HepG2 (cell line): ENCODE data around the gene LMAN2L. TPM values are rescaled to one million over a fixed set of nuclear protein-coding genes. Genes with fewer than 3 reads are reported as not detected.
A peak's percentile ranks its signal among the peaks of the same experiment; 100 is the strongest.

Experiments
- ATAC-seq: fragments of 200-7000 bp; cut with Tn5 transposase; 3 replicates; pipeline ENCODE4 v1.9.1; 2020; ENCODE audit warnings: mild to moderate bottlenecking, moderate library complexity
- BruUV-seq: library from RNA; stranded (reverse); fragments of 400-500 nt; replicated peaks from 2 replicates; lab custom pipeline; 2021; lab: Mats Ljungman, UMichigan
- CTCF ChIA-PET: fragments of 300-600 bp; formaldehyde crosslinking; extraction: SDS; loops from one replicate; lab custom pipeline; 2021; ENCODE audit warnings: low total read pairs, inconsistent platforms, low intra/inter-chr PET ratio; lab: Yijun Ruan, JAX
- POLR2A ChIA-PET: fragments of 350-600 bp; sonication (Branson Sonifier 250); formaldehyde crosslinking; loops from one replicate; lab custom pipeline; 2020; ENCODE audit warnings: antibody characterized with exemption, inconsistent platforms; lab: Yijun Ruan, JAX
- DNase-seq: peaks from one replicate; pipeline ENCODE4 v3.0.0-alpha.2; 2015; ENCODE audit warnings: low spot score
- FAIRE-seq: peaks from 3 replicates; lab custom pipeline; 2011; peaks lifted over from hg19 to GRCh38; lab: Jason Lieb, UNC
- H2AFZ ChIP-seq: one replicate; pipeline ENCODE4 v1.6.1; 2011; ENCODE audit warnings: low read length, inconsistent platforms
- H3K27ac ChIP-seq: fragments of 300-600 bp; 3 replicates; pipeline ENCODE4 v1.8.0; 2011; ENCODE audit warnings: mixed run types, mild to moderate bottlenecking, mixed read lengths, low read length, inconsistent platforms; ENCODE audit not compliant: insufficient read depth; ENCODE audit errors: extremely low read length
- H3K27me3 ChIP-seq, 2 experiments: fragments of 200-600 bp in 1 of 2; 2 replicates in 1 of 2; 3 replicates in 1 of 2; pipeline versions ENCODE4 v1.6.0 to v1.8.0; 2011; ENCODE audit warnings: low read length in 2 of 2, mild to moderate bottlenecking in 2 of 2, moderate library complexity in 2 of 2, inconsistent platforms in 1 of 2; ENCODE audit not compliant: insufficient read depth in 2 of 2, control insufficient read depth in 1 of 2
- H3K36me3 ChIP-seq, 2 experiments: fragments of 200-600 bp in 1 of 2; replicated peaks in 1 of 2; 2 replicates in 1 of 2; 3 replicates in 1 of 2; pipeline versions ENCODE4 v1.5.1 to v1.8.0; 2011; ENCODE audit warnings: low read length in 2 of 2, inconsistent platforms in 1 of 2; ENCODE audit not compliant: insufficient read depth in 2 of 2, control insufficient read depth in 1 of 2
- H3K4me1 ChIP-seq: 2 replicates; pipeline ENCODE4 v1.5.1; 2012; ENCODE audit warnings: low read length, inconsistent platforms; ENCODE audit not compliant: insufficient read depth
- H3K4me2 ChIP-seq: 2 replicates; pipeline ENCODE4 v1.6.0; 2011; ENCODE audit warnings: low read depth, low read length, inconsistent platforms
- H3K4me3 ChIP-seq, 3 experiments: fragments of 200-600 bp in 1 of 3; sonication (generic), shearing (Covaris generic) in 1 of 3; replicated peaks in 1 of 3; 2 replicates each; pipeline ENCODE4 v1.5.1; 2011 to 2016; ENCODE audit warnings: low read length in 3 of 3, inconsistent platforms in 2 of 3, low read depth in 2 of 3, mild to moderate bottlenecking in 2 of 3, control low read depth in 1 of 3, mixed read lengths in 1 of 3; ENCODE audit not compliant: insufficient read depth in 1 of 3
- H3K79me2 ChIP-seq: one replicate; pipeline ENCODE4 v1.6.1; 2011; ENCODE audit warnings: low read length, inconsistent platforms; ENCODE audit not compliant: insufficient read depth
- H3K9ac ChIP-seq: 2 replicates; pipeline ENCODE4 v1.6.0; 2011; ENCODE audit warnings: mild to moderate bottlenecking, low read depth, low read length, inconsistent platforms; ENCODE audit not compliant: insufficient read depth
- H3K9me3 ChIP-seq: 2 replicates; pipeline ENCODE4 v1.5.1; 2012; ENCODE audit warnings: mild to moderate bottlenecking, low read length
- H4K20me1 ChIP-seq: 2 replicates; pipeline ENCODE4 v1.6.0; 2011; ENCODE audit warnings: inconsistent platforms, mild to moderate bottlenecking, low read length, moderate library complexity; ENCODE audit not compliant: insufficient read depth
- ERF ChIP-seq: IDR thresholded peaks from 2 replicates; pipeline ENCODE4 v1.6.1; 2018; ENCODE audit warnings: missing biosample characterization, missing genetic modification reagents
- MAF1 ChIP-seq: sonication (generic); formaldehyde crosslinking; IDR thresholded peaks from 2 replicates; pipeline ENCODE4 v1.5.0; 2020; ENCODE audit warnings: missing genetic modification reagents, borderline replicate concordance
- MED13 ChIP-seq: sonication (generic); formaldehyde crosslinking; IDR thresholded peaks from 2 replicates; pipeline ENCODE4 v1.5.0; 2020; ENCODE audit warnings: missing genetic modification reagents
- NRL ChIP-seq: sonication (generic); formaldehyde crosslinking; IDR thresholded peaks from 2 replicates; pipeline ENCODE4 v1.5.0; 2020; ENCODE audit warnings: missing genetic modification reagents, mild to moderate bottlenecking, moderate library complexity, borderline replicate concordance
- TAF1 ChIP-seq: sonication (generic); formaldehyde crosslinking; IDR thresholded peaks from 2 replicates; pipeline ENCODE4 v1.4.0; 2020; ENCODE audit warnings: missing genetic modification reagents
- WIZ ChIP-seq: sonication (generic); formaldehyde crosslinking; IDR thresholded peaks from 2 replicates; pipeline ENCODE4 v1.5.1; 2020; ENCODE audit warnings: mild to moderate bottlenecking, missing genetic modification reagents
- ZBTB37 ChIP-seq: sonication (generic); formaldehyde crosslinking; IDR thresholded peaks from 2 replicates; pipeline ENCODE4 v1.4.0; 2020; ENCODE audit warnings: mild to moderate bottlenecking, missing genetic modification reagents
- ZNF367 ChIP-seq: sonication (generic); formaldehyde crosslinking; IDR thresholded peaks from 2 replicates; pipeline ENCODE4 v1.4.0; 2020; ENCODE audit warnings: missing genetic modification reagents, borderline replicate concordance
- ZNF513 ChIP-seq: sonication (generic); formaldehyde crosslinking; conservative IDR thresholded peaks from 2 replicates; pipeline ENCODE4 v1.5.0; 2020; ENCODE audit warnings: missing genetic modification reagents
- WGBS: methylation state at CpG from one replicate; pipeline ENCODE4 v1.1.6; 2017; ENCODE audit warnings: low lambda C conversion rate; 5-methylcytosine and 5-hydroxymethylcytosine counted together
- in situ Hi-C: cut with HindIII; loops from 2 replicates; pipeline ENCODE4 v1.10.0; 2017; ENCODE audit warnings: low pct_unique_long_range_greater_than_20kb; ENCODE audit not compliant: extremely low pct_ligation_motif_present
- intact Hi-C: fragments of 100-400 bp; cut with micrococcal nuclease; formaldehyde crosslinking; loops from one replicate; pipeline ENCODE4 v1.10.0; 2022; ENCODE audit not compliant: unreplicated experiment
- polyA plus RNA-seq, 8 experiments: library from polyadenylated mRNA; depleted of rRNA in 3 of 8; stranded (reverse) in 7 of 8; unstranded in 1 of 8; fragments of >200 nt; fragmentation: Illumina TruSeq in 4 of 8; extraction: Trizol in 4 of 8; gene quantifications; 2 replicates each; pipeline versions ENCODE4 v1.2.1 to v1.2.3, GENCODE V29; 2011 to 2016; ENCODE audit warnings: low read depth in 4 of 8, missing spikeins in 1 of 8, mixed read lengths in 1 of 8; ENCODE audit not compliant: insufficient read depth in 1 of 8
- total RNA-seq, 5 experiments: library from RNA; depleted of rRNA; stranded (reverse); fragments of >200 nt; fragmentation: Illumina TruSeq; extraction: Trizol; gene quantifications; 2 replicates each; pipeline ENCODE4 v1.2.3, GENCODE V29; 2016; ENCODE audit warnings: low read depth in 1 of 5
- TF ChIP-seq, protein P1 (sequence below): sonication (generic); formaldehyde crosslinking; IDR thresholded peaks from 2 replicates; pipeline ENCODE4 v1.4.0; 2020; ENCODE audit warnings: mild to moderate bottlenecking, low read depth, missing genetic modification reagents
- TF ChIP-seq, protein P2 (sequence below): IDR thresholded peaks from 2 replicates; pipeline ENCODE4 v1.4.0; 2020; ENCODE audit warnings: mild to moderate bottlenecking, missing genetic modification reagents

LMAN2L gene
- total and polyA plus RNA-seq, 2 of the 13 experiments (the other 11 are each of a cell fraction or from before 2014, with no cell fraction given): 39.1 to 57.9 TPM

DNA sequence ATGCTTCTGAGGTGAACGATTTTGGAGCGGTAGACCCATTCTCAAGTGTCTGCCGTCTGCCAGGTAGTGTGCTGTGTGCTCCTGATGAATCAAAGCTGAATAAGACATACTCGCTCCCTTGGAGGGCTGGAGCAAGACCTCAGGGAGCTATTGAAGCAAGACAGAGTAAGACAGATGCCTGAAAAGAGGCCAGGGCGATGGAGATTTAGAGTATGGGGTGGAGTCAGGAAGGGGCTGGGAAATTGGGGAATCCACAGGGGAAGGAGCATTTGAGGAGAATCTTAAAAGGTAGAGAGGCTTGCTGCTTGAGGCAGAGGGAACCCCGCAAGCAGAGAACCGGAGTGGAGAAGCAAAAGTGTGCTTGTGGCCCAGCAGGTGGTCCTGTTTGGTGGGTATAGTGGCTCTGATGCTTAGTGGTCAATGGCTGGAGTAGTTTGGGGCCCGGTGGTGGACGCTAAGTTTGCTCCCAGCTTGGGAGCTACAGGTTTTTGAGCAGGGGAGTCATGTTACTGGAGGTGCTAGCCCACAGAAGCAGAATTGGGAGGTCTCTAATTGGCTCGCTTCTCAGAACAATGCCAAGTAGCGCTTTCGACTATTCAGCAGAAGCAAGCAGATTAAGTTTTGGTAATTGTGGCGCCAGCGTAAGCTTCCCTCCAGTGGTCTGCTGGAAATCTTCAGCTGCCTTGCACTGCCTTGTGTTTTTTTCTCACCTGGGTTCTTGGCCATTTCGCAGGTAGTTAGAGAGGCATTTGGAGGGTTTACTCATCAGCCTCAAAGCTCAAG is 22.9 kb upstream of the LMAN2L start (continued):
- TF ChIP-seq ZNF513 (CRISPR knock-in tag): no peak
- no peak for TF ChIP-seq ZBTB37 (CRISPR knock-in tag)
- 0 out of 2 replicates have a peak, but pooled peaks have one; percentile 7 for TF ChIP-seq WIZ (CRISPR knock-in tag)
- TF ChIP-seq TAF1 (CRISPR knock-in tag): 0 out of 2 replicates have a peak, but pooled peaks have one; percentile 1

- H3K4me2 ChIP-seq: peak overlapping the region; percentile 100
- H3K27me3 ChIP-seq: peaks cover under 1 to 12% of the 10 kb centered on the region in 2 experiments; a peak in 3 of 5 replicates
- peak; percentile 33 for DNase-seq
- ATAC-seq: peak; percentile 20
- no peaks in the 10 kb centered on the region for H3K9me3 ChIP-seq
- H2AFZ ChIP-seq: peak overlapping the region; percentile 75
- BruUV-seq: no TSS peak
- in situ Hi-C loops (no loop called here), intact Hi-C loops (loop anchor here (5.0 to 10.0 kb wide), 5 partner anchors 56 to 224 kb away; partner anchors contain the start of genes ARID5A and CNNM3)
- H4K20me1 ChIP-seq: no peaks in the 10 kb centered on the region; the same call in 1 of the 2 replicates
- H3K27ac ChIP-seq: peak overlapping the region; percentile 39
- 59% methylated on average over 20 of the region's 59 CpGs for WGBS
- H3K36me3 ChIP-seq: no peaks in the 10 kb centered on the region
- ChIA-PET CTCF (interaction anchor here (0.9 to 1.0 kb wide), 2 partner anchors 156 to 211 kb away, joined by 3 read pairs; no protein-coding TSS in a partner anchor), POLR2A (interaction anchor here (0.6 to 2.7 kb wide), 20 partner anchors 8 to 229 kb away, joined by 3 to 11 read pairs (median 4); partner anchors contain the start of genes ANKRD39, CNNM3 and LMAN2L)
- peak overlapping the region; percentile 84 for H3K9ac ChIP-seq
- FAIRE-seq: no peak
- peaks cover 70% of the 10 kb centered on the region for H3K4me1 ChIP-seq
- H3K79me2 ChIP-seq: peaks cover 22% of the 10 kb centered on the region
- H3K4me3 ChIP-seq: peak overlapping the region; percentile 59 to 94 (median 77)
- 0 out of 2 replicates have a peak, but pooled peaks have one; percentile 47 for TF ChIP-seq NRL
- TF ChIP-seq, protein P1, sequence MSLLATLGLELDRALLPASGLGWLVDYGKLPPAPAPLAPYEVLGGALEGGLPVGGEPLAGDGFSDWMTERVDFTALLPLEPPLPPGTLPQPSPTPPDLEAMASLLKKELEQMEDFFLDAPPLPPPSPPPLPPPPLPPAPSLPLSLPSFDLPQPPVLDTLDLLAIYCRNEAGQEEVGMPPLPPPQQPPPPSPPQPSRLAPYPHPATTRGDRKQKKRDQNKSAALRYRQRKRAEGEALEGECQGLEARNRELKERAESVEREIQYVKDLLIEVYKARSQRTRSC: 0 out of 2 replicates have a peak, but pooled peaks have one; percentile 35
- peak; percentile 52 for TF ChIP-seq ERF
- TF ChIP-seq, protein P2, sequence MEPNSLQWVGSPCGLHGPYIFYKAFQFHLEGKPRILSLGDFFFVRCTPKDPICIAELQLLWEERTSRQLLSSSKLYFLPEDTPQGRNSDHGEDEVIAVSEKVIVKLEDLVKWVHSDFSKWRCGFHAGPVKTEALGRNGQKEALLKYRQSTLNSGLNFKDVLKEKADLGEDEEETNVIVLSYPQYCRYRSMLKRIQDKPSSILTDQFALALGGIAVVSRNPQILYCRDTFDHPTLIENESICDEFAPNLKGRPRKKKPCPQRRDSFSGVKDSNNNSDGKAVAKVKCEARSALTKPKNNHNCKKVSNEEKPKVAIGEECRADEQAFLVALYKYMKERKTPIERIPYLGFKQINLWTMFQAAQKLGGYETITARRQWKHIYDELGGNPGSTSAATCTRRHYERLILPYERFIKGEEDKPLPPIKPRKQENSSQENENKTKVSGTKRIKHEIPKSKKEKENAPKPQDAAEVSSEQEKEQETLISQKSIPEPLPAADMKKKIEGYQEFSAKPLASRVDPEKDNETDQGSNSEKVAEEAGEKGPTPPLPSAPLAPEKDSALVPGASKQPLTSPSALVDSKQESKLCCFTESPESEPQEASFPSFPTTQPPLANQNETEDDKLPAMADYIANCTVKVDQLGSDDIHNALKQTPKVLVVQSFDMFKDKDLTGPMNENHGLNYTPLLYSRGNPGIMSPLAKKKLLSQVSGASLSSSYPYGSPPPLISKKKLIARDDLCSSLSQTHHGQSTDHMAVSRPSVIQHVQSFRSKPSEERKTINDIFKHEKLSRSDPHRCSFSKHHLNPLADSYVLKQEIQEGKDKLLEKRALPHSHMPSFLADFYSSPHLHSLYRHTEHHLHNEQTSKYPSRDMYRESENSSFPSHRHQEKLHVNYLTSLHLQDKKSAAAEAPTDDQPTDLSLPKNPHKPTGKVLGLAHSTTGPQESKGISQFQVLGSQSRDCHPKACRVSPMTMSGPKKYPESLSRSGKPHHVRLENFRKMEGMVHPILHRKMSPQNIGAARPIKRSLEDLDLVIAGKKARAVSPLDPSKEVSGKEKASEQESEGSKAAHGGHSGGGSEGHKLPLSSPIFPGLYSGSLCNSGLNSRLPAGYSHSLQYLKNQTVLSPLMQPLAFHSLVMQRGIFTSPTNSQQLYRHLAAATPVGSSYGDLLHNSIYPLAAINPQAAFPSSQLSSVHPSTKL: 0 out of 2 replicates have a peak, but pooled peaks have one; percentile 22
- 0 out of 2 replicates have a peak, but pooled peaks have one; percentile 59 for TF ChIP-seq ZNF367 (CRISPR knock-in tag)
- TF ChIP-seq MAF1 (CRISPR knock-in tag): no peak
- TF ChIP-seq MED13 (CRISPR knock-in tag): 0 out of 2 replicates have a peak, but pooled peaks have one; percentile 9
Observed at GRCh38 chr2:96760986-96761832, 21.3 kb upstream of the LMAN2L start.
